HL-60/S4 (cell line): ENCODE data around the gene FAM171A1.
"Not testable (repeated sequence)": the region's sequence is repeated elsewhere in the genome, so short reads cannot be mapped to it uniquely, and the experiment has no call there.

Experiments
- in situ Hi-C: fragments of 300-500 bp; cut with MboI; formaldehyde crosslinking; loops from 2 replicates; pipeline ENCODE4 v1.14.3; 2022; ENCODE audit warnings: low sequenced_read_pairs

FAM171A1 gene

GRCh38 chr10:15321431-15322341, 49.4 kb downstream of the FAM171A1 start:
- in situ Hi-C loops = no loop called here

- in situ Hi-C loops = no loop called here
Measured at GRCh38 chr10:15320522-15321203, 50.4 kb downstream of the FAM171A1 start.

- in situ Hi-C loops = no loop called here
Measured at GRCh38 chr10:15320118-15320517, 51.0 kb downstream of the FAM171A1 start.

- in situ Hi-C loops = no loop called here
Measured at GRCh38 chr10:15316871-15317464, 54.1 kb downstream of the FAM171A1 start.

GRCh38 chr10:15316145-15316544, 54.9 kb downstream of the FAM171A1 start:
- in situ Hi-C loops = no loop called here

GRCh38 chr10:15315286-15315685, 55.8 kb downstream of the FAM171A1 start:
- in situ Hi-C loops = no loop called here

GRCh38 chr10:15314482-15315045, 56.5 kb downstream of the FAM171A1 start:
- in situ Hi-C loops = no loop called here

GRCh38 chr10:15313843-15314242, 57.2 kb downstream of the FAM171A1 start:
- in situ Hi-C loops = no loop called here

- in situ Hi-C loops = no loop called here
Measured at GRCh38 chr10:15313047-15313446, 58.0 kb downstream of the FAM171A1 start.

GRCh38 chr10:15311569-15312280, 59.4 kb downstream of the FAM171A1 start:
- in situ Hi-C loops = no loop called here

- in situ Hi-C loops = no loop called here
Measured at GRCh38 chr10:15310776-15311568, 60.1 kb downstream of the FAM171A1 start.

GRCh38 chr10:15309221-15309620, 61.9 kb downstream of the FAM171A1 start:
- in situ Hi-C loops = no loop called here

GRCh38 chr10:15306735-15307280, 64.3 kb downstream of the FAM171A1 start:
- in situ Hi-C loops = no loop called here

- in situ Hi-C loops = no loop called here
Measured at GRCh38 chr10:15305634-15306033, 65.5 kb downstream of the FAM171A1 start.

- in situ Hi-C loops = no loop called here
Measured at GRCh38 chr10:15305161-15305560, 65.9 kb downstream of the FAM171A1 start.

- in situ Hi-C loops = not testable (repeated sequence)
Measured at GRCh38 chr10:15302188-15302956, 68.7 kb downstream of the FAM171A1 start.

GRCh38 chr10:15300697-15301096, 70.4 kb downstream of the FAM171A1 start:
- in situ Hi-C loops = no loop called here

GRCh38 chr10:15300145-15300544, 70.9 kb downstream of the FAM171A1 start:
- in situ Hi-C loops = no loop called here

GRCh38 chr10:15296701-15297100, 74.4 kb downstream of the FAM171A1 start:
- in situ Hi-C loops = no loop called here
